SH-SY5Y (cell line): ENCODE data around the gene GET3.

Source experiments
- GATA2 ChIP-seq: IDR thresholded peaks from 2 replicates; pipeline ENCODE4 v1.6.1; 2011; ENCODE audit warnings: mild to moderate bottlenecking, low read depth, low read length
- GATA3 ChIP-seq: IDR thresholded peaks from 2 replicates; pipeline ENCODE4 v1.6.1; 2011; ENCODE audit warnings: low read depth, mild to moderate bottlenecking, low read length, moderate library complexity

GRCh38 chr19:12751635-12752034, 14.3 kb downstream of the GET3 start, which contains the start of gene BEST2:
- TF ChIP-seq GATA2 = no peak
- TF ChIP-seq GATA3 = no peak
